ENCODE data around the gene CYP4B1. TPM values are rescaled to one million over a fixed set of nuclear protein-coding genes. Genes with fewer than 3 reads are reported as not detected.

CYP4B1 gene
- total and polyA plus RNA-seq, 12 donors: 0.22 to 15.1 (median 5.5) TPM

- TF ChIP-seq, protein P1, sequence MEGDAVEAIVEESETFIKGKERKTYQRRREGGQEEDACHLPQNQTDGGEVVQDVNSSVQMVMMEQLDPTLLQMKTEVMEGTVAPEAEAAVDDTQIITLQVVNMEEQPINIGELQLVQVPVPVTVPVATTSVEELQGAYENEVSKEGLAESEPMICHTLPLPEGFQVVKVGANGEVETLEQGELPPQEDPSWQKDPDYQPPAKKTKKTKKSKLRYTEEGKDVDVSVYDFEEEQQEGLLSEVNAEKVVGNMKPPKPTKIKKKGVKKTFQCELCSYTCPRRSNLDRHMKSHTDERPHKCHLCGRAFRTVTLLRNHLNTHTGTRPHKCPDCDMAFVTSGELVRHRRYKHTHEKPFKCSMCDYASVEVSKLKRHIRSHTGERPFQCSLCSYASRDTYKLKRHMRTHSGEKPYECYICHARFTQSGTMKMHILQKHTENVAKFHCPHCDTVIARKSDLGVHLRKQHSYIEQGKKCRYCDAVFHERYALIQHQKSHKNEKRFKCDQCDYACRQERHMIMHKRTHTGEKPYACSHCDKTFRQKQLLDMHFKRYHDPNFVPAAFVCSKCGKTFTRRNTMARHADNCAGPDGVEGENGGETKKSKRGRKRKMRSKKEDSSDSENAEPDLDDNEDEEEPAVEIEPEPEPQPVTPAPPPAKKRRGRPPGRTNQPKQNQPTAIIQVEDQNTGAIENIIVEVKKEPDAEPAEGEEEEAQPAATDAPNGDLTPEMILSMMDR (IDR thresholded peaks at IDR 0.05): no peak
- no peak for TF ChIP-seq POLR2A (IDR thresholded peaks at IDR 0.05)
- no peaks in the 10 kb centered on the region for H3K27me3 ChIP-seq
- DNase-seq: no peak
- H3K27ac ChIP-seq: no peak overlapping the region
- no peaks in the 10 kb centered on the region for H3K9me3 ChIP-seq (replicated peaks in 1 of 3)
- H3K4me1 ChIP-seq (replicated peaks in 1 of 2): peaks cover 0 to 4% of the 10 kb centered on the region in 2 donors
- 79 to 85% (median 84%) methylated on average over 3 of the region's 3 CpGs for WGBS, 4 donors
- H3K4me3 ChIP-seq: no peak overlapping the region
- H3K36me3 ChIP-seq (replicated peaks in 1 of 2): no peaks in the 10 kb centered on the region
- intact Hi-C loops (cut with DNase I): no loop called here
These were observed 11.1 kb downstream of the CYP4B1 start for GRCh38 chr1:46809904-46810303.

- Histone ChIP-seq H3K36me3 (replicated peaks in 1 of 2) (no peaks in the 10 kb centered on the region), H3K27ac (no peak overlapping the region), H3K9me3 (replicated peaks in 1 of 3) (no peaks in the 10 kb centered on the region), H3K4me1 (replicated peaks in 1 of 2) (no peaks in the 10 kb centered on the region), H3K27me3 (no peaks in the 10 kb centered on the region), H3K4me3 (no peak overlapping the region)
- no peak for TF ChIP-seq POLR2A (IDR thresholded peaks at IDR 0.05)
- TF ChIP-seq, protein P1 (IDR thresholded peaks at IDR 0.05): no peak
- intact Hi-C loops (cut with DNase I): no loop called here
- 74 to 92% (median 82%) methylated on average over 1 to 5 of the region's 5 CpGs for WGBS, 4 donors
- DNase-seq: no peak
These were observed 11.8 kb downstream of the CYP4B1 start for GRCh38 chr1:46810596-46810995.

DNA sequence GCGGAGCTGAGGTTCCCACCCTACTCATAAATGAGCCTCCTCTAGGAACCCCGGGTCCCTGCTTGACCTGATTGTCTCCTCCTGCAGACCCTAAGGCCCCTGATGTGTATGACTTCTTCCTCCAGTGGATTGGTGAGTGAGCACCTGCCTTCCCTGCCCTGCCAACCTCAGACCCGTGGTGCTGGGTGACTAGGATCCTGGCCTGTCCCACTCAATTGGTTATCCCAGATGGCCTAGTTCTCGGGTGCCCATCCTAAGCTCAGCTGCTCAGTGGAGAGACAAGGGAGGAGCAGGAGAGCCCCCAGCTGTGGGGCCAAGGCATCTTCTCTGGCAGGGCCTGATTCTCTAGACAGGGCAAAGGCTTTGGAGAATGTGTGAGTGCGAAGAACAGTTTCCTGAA is 12.2 kb downstream of the CYP4B1 start:
- TF ChIP-seq, protein P1 (IDR thresholded peaks at IDR 0.05): no peak
- TF ChIP-seq POLR2A (IDR thresholded peaks at IDR 0.05): no peak
- Histone ChIP-seq H3K27ac (no peak overlapping the region), H3K4me1 (replicated peaks in 1 of 2) (no peaks in the 10 kb centered on the region), H3K27me3 (no peaks in the 10 kb centered on the region), H3K36me3 (replicated peaks in 1 of 2) (no peaks in the 10 kb centered on the region), H3K4me3 (no peak overlapping the region), H3K9me3 (replicated peaks in 1 of 3) (no peaks in the 10 kb centered on the region)
- no peak for DNase-seq
- intact Hi-C loops (cut with DNase I): no loop called here
- 86 to 93% (median 90%) methylated on average over 2 to 5 of the region's 5 CpGs for WGBS, 4 donors

- no peaks in the 10 kb centered on the region for H3K9me3 ChIP-seq (replicated peaks in 1 of 3)
- no peak for DNase-seq
- H3K27ac ChIP-seq: no peak overlapping the region
- intact Hi-C loops (cut with DNase I): no loop called here
- H3K27me3 ChIP-seq: no peaks in the 10 kb centered on the region
- H3K4me1 ChIP-seq (replicated peaks in 1 of 2): no peaks in the 10 kb centered on the region
- TF ChIP-seq, protein P1 (IDR thresholded peaks at IDR 0.05): no peak
- no peak for TF ChIP-seq POLR2A (IDR thresholded peaks at IDR 0.05)
- no peaks in the 10 kb centered on the region for H3K36me3 ChIP-seq (replicated peaks in 1 of 2)
- 83 to 97% (median 86%) methylated on average over 3 to 11 of the region's 11 CpGs for WGBS, 4 donors
- no peak overlapping the region for H3K4me3 ChIP-seq
These were observed 13.5 kb downstream of the CYP4B1 start for GRCh38 chr1:46812065-46812963.
